ENCODE measurements around the gene PRPF19.
"Not testable (repeated sequence)": the region's sequence is repeated elsewhere in the genome, so short reads cannot be mapped to it uniquely, and the experiment has no call there.

Gene PRPF19

DNA sequence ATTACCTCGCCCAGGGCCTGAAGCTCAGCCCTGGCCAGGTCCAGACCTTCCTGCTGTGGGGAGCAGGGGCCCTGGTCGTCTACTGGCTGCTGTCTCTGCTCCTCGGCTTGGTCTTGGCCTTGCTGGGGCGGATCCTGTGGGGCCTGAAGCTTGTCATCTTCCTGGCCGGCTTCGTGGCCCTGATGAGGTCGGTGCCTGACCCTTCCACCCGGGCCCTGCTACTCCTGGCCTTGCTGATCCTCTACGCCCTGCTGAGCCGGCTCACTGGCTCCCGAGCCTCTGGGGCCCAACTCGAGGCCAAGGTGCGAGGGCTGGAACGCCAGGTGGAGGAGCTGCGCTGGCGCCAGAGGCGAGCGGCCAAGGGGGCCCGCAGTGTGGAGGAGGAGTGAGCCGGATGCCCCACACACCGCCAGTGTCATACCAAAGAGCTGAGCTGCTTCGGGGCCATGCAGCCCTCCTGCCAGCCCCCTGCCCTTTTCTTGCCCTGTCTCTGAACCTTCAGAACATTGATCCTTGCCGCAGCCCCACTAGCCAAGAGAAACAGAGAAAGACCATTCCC, 15.5 kb upstream of the PRPF19 start:
- no peak for DNase-seq

GRCh38 chr11:60921259-60921658, 14.9 kb upstream of the PRPF19 start:
- no peak for DNase-seq

DNA sequence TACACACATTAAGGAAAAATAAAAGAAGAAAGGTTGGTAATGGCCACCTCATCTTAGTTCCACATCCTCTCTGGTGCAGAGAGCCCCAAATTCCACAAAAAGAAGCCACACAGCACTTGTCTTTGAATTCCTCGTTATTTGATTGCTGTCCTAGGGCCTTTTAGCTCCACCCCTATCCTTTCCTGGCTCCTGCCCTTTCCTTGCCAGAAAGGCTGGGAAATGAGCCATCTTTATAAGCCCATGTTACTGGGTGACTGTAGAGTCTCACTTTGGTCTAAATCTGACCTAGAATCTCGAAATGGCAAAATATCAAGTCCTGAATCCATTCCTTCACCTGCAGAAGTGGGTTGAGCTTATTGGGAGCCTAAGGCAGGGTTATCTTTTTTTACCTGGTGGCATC, 13.6 kb upstream of the PRPF19 start:
- no peak for DNase-seq

GRCh38 chr11:60919320-60919719, 12.9 kb upstream of the PRPF19 start:
- DNase-seq: no peak

DNA sequence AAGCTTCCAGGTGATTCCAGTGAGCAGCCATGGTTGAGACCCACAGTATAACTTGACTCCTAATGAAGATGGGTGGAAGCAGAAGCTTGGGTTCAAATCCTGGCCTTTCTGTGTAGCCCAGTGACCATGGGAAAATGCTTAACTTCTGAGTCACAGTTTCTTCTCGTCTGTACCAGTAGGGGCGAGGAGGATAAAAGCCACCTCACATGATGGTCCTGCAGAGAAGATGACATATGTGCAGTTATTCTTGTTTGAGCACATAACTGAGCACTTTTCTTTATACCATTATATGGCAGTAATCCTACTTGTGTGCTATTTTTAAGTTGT, 12.5 kb upstream of the PRPF19 start:
- peak; percentile 36 for DNase-seq

- DNase-seq: no peak
Measured at GRCh38 chr11:60918251-60918938, 12.0 kb upstream of the PRPF19 start.

- no peak for DNase-seq
Measured at GRCh38 chr11:60917267-60917666, 10.9 kb upstream of the PRPF19 start.

- DNase-seq: no peak
Measured at GRCh38 chr11:60916669-60917206, 10.4 kb upstream of the PRPF19 start.

GRCh38 chr11:60915248-60915914, 9.0 kb upstream of the PRPF19 start:
- DNase-seq: peak; percentile 56

GRCh38 chr11:60914633-60915247, 8.4 kb upstream of the PRPF19 start:
- peak; percentile 24 for DNase-seq

GRCh38 chr11:60913793-60914632, 7.6 kb upstream of the PRPF19 start, which contains the start of gene TMEM109:
TMEM109 (plus strand) TSS chr11:60914158; CDS start chr11:60919694, 5,536 bp downstream.
- DNase-seq: peak; percentile 82

- DNase-seq: no peak
Measured at GRCh38 chr11:60912851-60913528, 6.6 kb upstream of the PRPF19 start.

DNA sequence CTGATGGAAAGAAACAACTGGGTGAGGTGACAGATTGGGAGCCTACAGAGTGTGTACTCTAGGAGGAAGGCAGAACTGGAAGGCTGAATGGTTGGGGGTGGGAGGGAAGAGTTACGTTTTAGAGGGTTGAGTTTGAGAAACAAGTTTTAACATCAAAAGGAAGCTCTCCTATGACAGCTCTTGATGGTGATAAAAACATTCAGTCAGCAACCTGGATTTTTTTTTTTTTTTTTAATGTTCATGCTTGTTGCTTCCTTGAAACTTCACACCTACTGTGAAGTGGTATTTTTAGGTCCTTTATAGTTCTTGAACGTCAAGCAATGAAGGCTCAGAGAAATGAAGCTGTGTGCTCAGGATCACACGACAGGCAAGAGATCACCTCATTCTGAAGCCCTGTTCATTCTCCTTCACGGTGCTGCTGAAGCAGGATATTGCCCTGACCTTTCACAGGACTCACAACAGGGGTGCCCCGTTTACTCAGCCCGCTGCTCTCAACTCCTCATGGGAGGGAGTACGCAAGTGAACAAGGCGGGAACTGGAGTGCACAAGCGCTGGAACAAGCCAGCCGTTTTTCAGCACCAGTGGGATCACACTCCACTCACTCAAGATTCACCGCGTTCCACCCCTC, 6.0 kb upstream of the PRPF19 start:
- no peak for DNase-seq

GRCh38 chr11:60910711-60911380, 4.5 kb upstream of the PRPF19 start:
- no peak for DNase-seq

DNA sequence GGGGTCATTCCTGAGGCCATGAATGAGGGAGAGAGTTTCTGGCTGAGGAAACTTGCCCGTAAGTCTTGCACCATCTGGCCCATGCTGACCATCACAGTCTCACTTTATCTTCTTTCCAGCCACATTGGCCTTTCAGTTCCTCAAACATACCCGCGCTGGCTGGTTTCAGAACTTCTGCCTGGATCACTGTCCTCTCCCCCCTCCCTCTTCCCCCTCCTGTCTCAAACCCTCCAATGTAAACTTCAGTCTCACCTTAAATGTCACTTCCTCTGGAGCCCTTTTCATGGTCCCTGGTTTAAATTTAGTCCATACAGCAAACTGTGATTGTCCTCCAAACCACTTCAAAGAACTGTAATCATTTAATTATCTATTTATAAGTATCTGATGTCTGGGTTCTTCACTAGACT, 3.9 kb upstream of the PRPF19 start:
- DNase-seq: no peak

DNA sequence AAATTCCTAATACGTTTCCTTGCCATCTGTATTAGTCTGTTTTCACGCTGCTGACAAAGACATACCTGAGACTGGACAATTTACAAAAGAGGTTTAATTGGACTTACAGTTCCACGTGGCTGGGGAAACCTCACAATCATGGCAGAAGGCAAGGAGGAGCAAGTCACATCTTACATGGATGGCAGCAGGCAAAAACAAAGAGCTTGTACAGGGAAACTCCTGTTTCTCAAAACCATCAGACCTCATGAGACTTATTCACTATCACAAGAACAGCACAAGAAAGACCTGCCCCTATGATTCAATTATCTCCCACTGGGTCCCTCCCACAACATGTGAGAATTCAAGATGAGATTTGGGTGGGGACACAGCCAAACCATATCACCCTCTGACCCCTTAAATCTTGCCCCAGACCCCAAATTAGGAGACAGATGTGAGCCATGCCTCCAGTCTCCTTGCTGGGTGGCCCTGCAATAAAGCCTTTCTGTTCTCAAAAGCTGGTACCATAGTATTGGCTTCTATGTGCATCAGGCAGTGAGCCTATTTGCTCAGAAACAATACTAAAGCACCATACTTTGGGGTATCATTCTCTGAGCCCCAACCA, 3.4 kb upstream of the PRPF19 start:
- not testable (repeated sequence) for DNase-seq

GRCh38 chr11:60908803-60909202, 2.4 kb upstream of the PRPF19 start:
- DNase-seq: no peak

GRCh38 chr11:60905551-60906113, 753 bp downstream of the PRPF19 start:
- peak; percentile 50 for DNase-seq

- DNase-seq: no peak
Measured at GRCh38 chr11:60905047-60905446, 1.3 kb downstream of the PRPF19 start.

GRCh38 chr11:60902625-60903024, 3.8 kb downstream of the PRPF19 start:
- DNase-seq: no peak

All from HCEC 1CT (cell line).